Measurements from ENCODE around the gene GALNTL6. TPM values are rescaled to one million over a fixed set of nuclear protein-coding genes. Genes with fewer than 3 reads are reported as not detected.

GALNTL6 gene
- total RNA-seq, 4 donors from 2014 or later: not detected

- TF ChIP-seq CTCF (IDR thresholded peaks at IDR 0.05; ENCODE audit: low read depth): no peak
Observed at GRCh38 chr4:172686021-172686420, 872.8 kb downstream of the GALNTL6 start.

GRCh38 chr4:172688534-172688933 is 875.3 kb downstream of the GALNTL6 start:
- TF ChIP-seq CTCF (IDR thresholded peaks at IDR 0.05; ENCODE audit: low read depth): no peak

- no peak for TF ChIP-seq CTCF (IDR thresholded peaks at IDR 0.05; ENCODE audit: low read depth)
Observed at GRCh38 chr4:172691552-172691951, 878.3 kb downstream of the GALNTL6 start.

- no peak for TF ChIP-seq CTCF (IDR thresholded peaks at IDR 0.05; ENCODE audit: low read depth)
Observed at GRCh38 chr4:172692701-172693100, 879.5 kb downstream of the GALNTL6 start.

- no peak for TF ChIP-seq CTCF (IDR thresholded peaks at IDR 0.05; ENCODE audit: low read depth)
Observed at GRCh38 chr4:172698256-172698655, 885.1 kb downstream of the GALNTL6 start.

GRCh38 chr4:172705565-172705964 is 892.4 kb downstream of the GALNTL6 start:
- TF ChIP-seq CTCF (IDR thresholded peaks at IDR 0.05; ENCODE audit: low read depth): no peak

GRCh38 chr4:172706000-172706399 is 892.8 kb downstream of the GALNTL6 start:
- TF ChIP-seq CTCF (IDR thresholded peaks at IDR 0.05; ENCODE audit: low read depth): no peak
